Adrenal gland (tissue), 5 donors: ENCODE data around the gene GLOD5.

Experiments
- CTCF ChIP-seq, 6 experiments: fragments of 450-650 bp in 4 of 6; fragments of 200-600 bp in 2 of 6; sonication (generic) in 1 of 6; IDR thresholded peaks; 1 replicate in 5 of 6; 2 replicates in 1 of 6; pipeline versions ENCODE4 v1.5.1 to v1.8.0; 2016 to 2021; ENCODE audit warnings: antibody characterized with exemption in 6 of 6, mild to moderate bottlenecking in 2 of 6, moderate library complexity in 1 of 6
- POLR2A ChIP-seq, 2 donors: fragments of 450-650 bp; IDR thresholded peaks; one replicate each; pipeline ENCODE4 v1.6.1; 2017; ENCODE audit warnings: antibody characterized with exemption in 2 of 2, mild to moderate bottlenecking in 2 of 2, moderate library complexity in 1 of 2
- donor health status: DM: no; HTN: no; CAD: no.

- no peak for TF ChIP-seq CTCF (IDR thresholded peaks at IDR 0.05)
- no peak for TF ChIP-seq POLR2A (IDR thresholded peaks at IDR 0.05)
Observed at GRCh38 chrX:48798318-48798717, 36.8 kb downstream of the GLOD5 start.
